Measurements from ENCODE around the gene EYA3. TPM values are rescaled to one million over a fixed set of nuclear protein-coding genes. Genes with fewer than 3 reads are reported as not detected.

The EYA3 gene
- total and polyA plus RNA-seq, 2 of the 8 experiments (the other 6 are each of a cell fraction or from before 2014, with no cell fraction given): 15.0 to 33.9 TPM

- no peak overlapping the region for H2AK5ac ChIP-seq (ENCODE audit: low read depth, low read length)
- no peaks in the 10 kb centered on the region for H4K20me1 ChIP-seq (replicated peaks in 1 of 2; ENCODE audit: control insufficient read depth in 1 of 2, insufficient read depth in 2 of 2, low read length in 2 of 2)
- no peak overlapping the region for H4K91ac ChIP-seq (replicated peaks; ENCODE audit: insufficient read length, low read length)
- no peak overlapping the region for H3K4me2 ChIP-seq (ENCODE audit: insufficient read depth in 1 of 2, low read depth in 2 of 2, low read length in 2 of 2)
- no peak overlapping the region for H3K27ac ChIP-seq (ENCODE audit: low read depth, low read length)
- DNase-seq (ENCODE audit: low read depth in 1 of 2, low spot score in 2 of 2): no peak
- no peak overlapping the region for H3K18ac ChIP-seq (ENCODE audit: extremely low read depth, low read length)
- no peak overlapping the region for H2BK120ac ChIP-seq (replicated peaks; ENCODE audit: low read depth, low read length)
- ChIA-PET CTCF (ENCODE audit: partially characterized antibody) (interaction anchor here (0.5 to 1.1 kb wide), 4 partner anchors 20 to 495 kb away, joined by 3 to 4 read pairs (median 3); no protein-coding TSS in a partner anchor), POLR2A (ENCODE audit: partially characterized antibody) (interaction anchor here (0.7 kb wide), 1 partner anchor 81 kb away, joined by 3 read pairs; no protein-coding TSS in a partner anchor)
- no peaks in the 10 kb centered on the region for H3K36me3 ChIP-seq (ENCODE audit: control insufficient read depth in 2 of 4, insufficient read depth in 4 of 4, low read length in 3 of 4)
- no peak overlapping the region for H3K9ac ChIP-seq (replicated peaks in 1 of 4; ENCODE audit: extremely low read depth in 1 of 4, low read depth in 3 of 4, low read length in 3 of 4)
- no peak overlapping the region for H4K8ac ChIP-seq (ENCODE audit: extremely low read depth, insufficient read depth, low read length)
- TF ChIP-seq KDM1A (IDR thresholded peaks at IDR 0.05; ENCODE audit: borderline replicate concordance, low read length): peak; percentile 19; the same call in 1 of the 2 replicates
- TF ChIP-seq BRCA1 (IDR thresholded peaks at IDR 0.05; ENCODE audit: low read depth, low read length): no peak
- no peak overlapping the region for H3K14ac ChIP-seq (ENCODE audit: insufficient read length)
- no peak overlapping the region for H3K4ac ChIP-seq (replicated peaks; ENCODE audit: insufficient read length, low read depth, low read length)
- H3K23ac ChIP-seq (ENCODE audit: insufficient read length): no peak overlapping the region
- H4K5ac ChIP-seq (ENCODE audit: insufficient read length, low read depth, low read length): no peak overlapping the region
- no peak overlapping the region for H2BK5ac ChIP-seq (ENCODE audit: low read depth, low read length)
- WGBS, 2 experiments (ENCODE audit: extremely low coverage in 1 of 2, insufficient coverage in 1 of 2, insufficient read length in 1 of 2, insufficient replicate concordance in 2 of 2, low coverage in 1 of 2, low lambda C conversion rate in 2 of 2, missing lambda C conversion rate in 1 of 2): 89% methylated on average over 8 of the region's 8 CpGs; no CpG with 5 or more reads in 1 of the 2 experiments
- H2BK20ac ChIP-seq (ENCODE audit: low read length): no peak overlapping the region
- no peaks in the 10 kb centered on the region for H3K4me1 ChIP-seq (replicated peaks in 1 of 4; ENCODE audit: control insufficient read depth in 3 of 4, insufficient read depth in 4 of 4, low read length in 3 of 4)
- FAIRE-seq: no peak
- no peaks in the 10 kb centered on the region for H3K9me3 ChIP-seq (ENCODE audit: insufficient read depth in 2 of 2, low read depth in 1 of 2, low read length in 1 of 2)
- no peak overlapping the region for H3K56ac ChIP-seq (replicated peaks; ENCODE audit: insufficient read length, low read depth, low read length)
- no peak overlapping the region for H2BK12ac ChIP-seq (ENCODE audit: low read depth, low read length)
- no peaks in the 10 kb centered on the region for H3K23me2 ChIP-seq (ENCODE audit: low read depth, low read length)
- no peaks in the 10 kb centered on the region for H3K79me1 ChIP-seq (ENCODE audit: low read depth, low read length)
- no peak overlapping the region for H2BK15ac ChIP-seq (ENCODE audit: low read length)
- no peak overlapping the region for H2AFZ ChIP-seq (ENCODE audit: low read length)
- no peak overlapping the region for H3K4me3 ChIP-seq (ENCODE audit: extremely low read depth in 1 of 4, insufficient read depth in 2 of 4, low read depth in 3 of 4, low read length in 4 of 4)
- H3K79me2 ChIP-seq (ENCODE audit: control insufficient read depth in 1 of 2, insufficient read depth in 2 of 2, low read length in 2 of 2): no peaks in the 10 kb centered on the region
- no peaks in the 10 kb centered on the region for H3K27me3 ChIP-seq (replicated peaks in 1 of 4; ENCODE audit: control insufficient read depth in 3 of 4, extremely low read depth in 1 of 4, insufficient read depth in 3 of 4, low read length in 3 of 4)
These were observed 47.9 kb upstream of the EYA3 start for GRCh38 chr1:28136169-28136921.

All from H1 (cell line).